Astrocyte of the hippocampus (primary cell): ENCODE results near the gene SMIM30.
A peak's percentile ranks its signal among the peaks of the same experiment; 100 is the strongest.

Experiments
- DNase-seq: peaks from one replicate; pipeline ENCODE4 v3.0.0; 2011; ENCODE audit warnings: low read depth, low spot score

SMIM30 gene

GRCh38 chr7:113100121-113100603 lies 18.2 kb downstream of the SMIM30 start:
- peak; percentile 71 for DNase-seq

DNA sequence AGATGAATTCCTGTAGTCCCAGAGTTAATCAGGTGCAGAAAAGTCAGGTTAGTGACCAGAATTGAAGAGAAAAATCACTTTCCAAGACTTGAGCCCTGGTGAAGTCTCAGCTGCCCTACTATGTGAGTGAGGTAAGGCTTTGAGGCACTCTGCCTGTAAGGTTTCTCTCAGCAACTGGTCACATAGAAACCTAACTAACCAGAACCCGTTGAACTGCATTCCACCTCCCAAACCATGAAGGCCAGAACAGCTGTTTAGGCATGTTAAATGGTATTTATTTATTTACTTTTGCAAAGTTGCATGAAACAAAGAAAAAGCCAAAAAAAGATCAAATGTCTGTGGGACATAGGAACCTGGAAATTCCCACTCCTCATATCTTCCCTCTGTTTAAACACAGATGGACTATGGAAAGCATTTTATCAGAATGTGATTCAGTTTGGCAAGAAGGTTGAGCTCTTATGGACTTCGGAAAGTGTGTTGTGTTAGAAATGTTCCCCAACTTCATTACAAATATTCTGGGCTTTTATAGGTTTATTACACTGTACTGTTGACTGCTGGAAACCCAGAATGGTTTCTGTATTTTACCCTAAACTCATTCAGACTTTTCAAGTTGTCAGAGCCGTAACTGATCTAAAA lies 19.0 kb downstream of the SMIM30 start:
- no peak for DNase-seq

GRCh38 chr7:113094517-113095249 lies 23.7 kb downstream of the SMIM30 start:
- no peak for DNase-seq

DNA sequence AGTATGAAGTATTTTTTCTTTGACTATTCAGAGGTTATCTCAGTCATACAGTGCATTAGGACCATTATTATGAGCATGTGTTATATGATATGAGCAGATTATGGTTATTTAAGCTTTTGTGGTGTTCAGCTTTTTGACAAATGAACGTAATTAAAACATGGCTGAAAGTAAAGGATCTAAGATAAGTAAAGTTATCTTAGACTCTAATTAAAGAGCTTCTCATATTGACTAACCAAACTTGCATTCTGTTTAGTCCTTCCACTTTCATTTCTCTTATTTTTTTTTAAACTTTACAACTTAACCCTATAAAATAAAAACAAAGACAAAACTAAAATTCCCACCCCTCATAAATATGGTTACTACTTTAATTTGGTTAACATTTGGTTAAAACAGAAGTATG lies 24.8 kb downstream of the SMIM30 start:
- no peak for DNase-seq

DNA sequence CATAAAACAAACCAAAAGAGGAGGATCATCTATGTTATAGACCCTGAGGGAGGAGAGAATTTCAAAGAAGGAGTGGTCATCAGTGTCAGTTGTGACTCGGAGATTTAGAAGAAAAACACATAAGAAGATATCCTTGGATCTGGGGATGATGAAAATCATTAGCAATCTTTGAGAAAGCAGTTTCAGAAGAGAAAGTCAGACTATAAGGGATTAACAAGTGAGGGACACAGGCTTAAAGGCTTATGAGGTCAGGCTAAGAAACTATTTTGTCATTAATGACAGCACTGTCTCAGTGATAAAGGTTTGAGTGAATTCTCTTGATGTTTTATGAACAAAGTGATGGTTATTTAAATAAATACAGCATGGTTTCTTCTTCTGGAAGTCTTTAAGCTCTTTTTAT lies 25.6 kb downstream of the SMIM30 start:
- DNase-seq: no peak

GRCh38 chr7:113087071-113087998 lies 31.0 kb downstream of the SMIM30 start:
- peak; percentile 72 for DNase-seq

DNA sequence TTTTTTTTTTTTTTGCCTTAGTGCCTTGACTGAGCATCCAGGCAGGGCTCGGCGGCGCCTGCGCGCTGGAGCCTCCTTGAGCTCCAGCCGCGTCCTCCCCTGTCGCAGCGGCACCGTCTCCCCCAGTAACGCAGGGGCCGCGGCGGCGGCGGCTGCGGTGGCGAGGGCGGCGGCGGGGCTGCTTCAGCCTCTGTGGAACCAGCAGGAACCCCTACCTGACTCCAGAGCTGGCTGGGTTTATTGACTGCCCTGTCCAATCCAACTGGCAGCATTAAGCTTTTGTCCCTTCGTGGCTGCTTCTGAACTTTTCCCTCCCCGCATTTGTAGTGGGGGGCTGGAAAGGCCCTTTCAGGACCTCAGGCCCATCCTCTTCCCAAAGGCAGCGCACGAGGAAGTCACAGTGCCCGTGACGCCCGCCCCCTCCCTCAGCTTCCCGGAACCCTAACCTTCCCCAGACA lies 31.9 kb downstream of the SMIM30 start, which contains the start of gene GPR85:
Gene GPR85, minus strand, starts transcription at position 397 of the 458 bp plus-strand sequence. CDS start 2,106 bp downstream, outside the sequence.
- DNase-seq: peak; percentile 88

DNA sequence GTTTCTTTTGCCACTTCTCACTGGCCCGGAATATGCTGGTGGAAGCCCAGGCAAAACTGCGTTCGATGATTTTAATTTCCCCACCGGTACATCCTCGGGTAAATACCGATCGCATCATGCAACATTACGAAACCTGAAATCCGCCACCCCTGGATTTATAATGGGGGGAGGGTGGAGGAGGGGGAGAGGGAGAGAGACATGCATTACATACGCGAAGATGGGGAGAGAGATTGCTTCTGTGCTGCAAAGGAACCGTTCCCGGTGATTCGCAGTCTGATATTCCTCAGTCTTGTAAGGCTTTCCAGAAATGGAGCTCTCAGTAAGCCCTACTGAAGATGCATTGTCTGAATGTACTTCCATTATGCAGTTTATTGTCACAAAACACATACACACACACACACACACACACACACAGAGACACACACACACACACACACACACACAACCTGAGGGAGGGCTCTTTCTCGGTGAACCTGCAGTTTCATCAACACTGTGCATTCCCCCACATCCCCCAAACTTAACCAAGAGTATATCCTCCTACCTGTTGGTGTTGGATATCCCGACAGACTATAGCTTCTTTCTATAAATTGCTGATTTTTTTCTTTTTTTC lies 32.5 kb downstream of the SMIM30 start:
- peak; percentile 50 for DNase-seq

GRCh38 chr7:113084496-113085172 lies 33.7 kb downstream of the SMIM30 start:
- DNase-seq: no peak

DNA sequence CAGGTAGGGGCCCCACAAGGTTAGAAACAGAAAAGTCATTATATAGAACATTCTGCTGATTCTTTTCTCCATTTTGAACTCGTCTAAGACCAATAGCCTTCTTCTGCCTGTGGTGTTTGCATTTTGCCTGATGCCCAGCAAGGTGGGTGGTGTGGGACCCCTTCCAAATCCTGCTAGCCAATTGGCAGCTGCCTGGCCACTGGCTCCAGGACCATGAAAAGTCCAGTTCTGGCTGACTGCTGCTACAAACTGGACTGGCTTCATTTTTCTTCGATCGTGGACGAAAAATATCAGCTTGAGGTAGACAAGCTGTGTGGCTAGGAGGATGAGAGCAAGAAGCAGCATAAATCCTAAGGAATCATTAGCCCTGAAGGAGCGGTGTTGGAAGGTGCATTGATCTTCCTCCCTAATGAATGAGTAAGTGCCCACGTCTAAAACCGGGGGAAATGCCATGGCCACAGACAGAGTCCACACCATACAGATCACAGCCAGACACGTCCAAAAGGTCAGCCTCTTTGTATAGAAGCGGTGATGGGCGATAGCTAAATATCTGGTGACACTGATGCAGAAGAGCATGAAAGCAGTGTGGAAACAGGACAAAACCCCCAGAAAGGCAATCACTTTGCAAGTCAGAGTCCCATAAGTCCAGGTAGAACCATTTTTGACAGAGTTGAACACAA lies 34.4 kb downstream of the SMIM30 start:
- no peak for DNase-seq

DNA sequence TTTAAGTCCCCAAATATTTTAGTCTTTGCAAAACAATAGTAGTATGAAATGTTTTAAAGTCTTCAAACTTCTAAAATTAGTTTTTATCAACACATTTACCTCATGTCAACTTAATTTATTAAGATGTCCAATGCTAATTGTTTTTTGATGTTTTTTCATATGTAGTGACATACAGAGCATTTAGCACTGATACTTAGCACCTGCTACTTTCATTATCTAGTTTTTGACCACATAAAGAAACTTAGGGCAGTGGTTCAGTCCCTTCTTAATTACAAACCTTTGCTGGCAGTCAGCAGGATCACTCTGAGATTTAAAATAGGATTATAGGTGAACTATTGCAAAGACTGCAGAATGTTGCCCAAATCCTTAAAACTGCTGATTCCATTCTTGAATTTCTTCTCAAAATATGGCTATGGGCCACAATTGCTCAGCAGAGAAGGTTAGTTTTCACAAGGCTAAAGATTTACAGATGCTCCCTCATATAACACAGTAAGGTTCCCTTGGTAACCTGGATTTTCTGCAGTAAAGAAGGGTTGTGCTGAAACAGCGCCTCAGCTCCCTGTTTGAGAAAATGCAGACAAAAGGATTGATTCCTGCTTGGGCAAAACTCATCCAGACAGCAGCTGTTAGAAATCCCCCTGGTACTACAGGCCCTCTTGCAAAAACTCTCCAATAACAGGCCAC lies 35.1 kb downstream of the SMIM30 start:
- DNase-seq: no peak

DNA sequence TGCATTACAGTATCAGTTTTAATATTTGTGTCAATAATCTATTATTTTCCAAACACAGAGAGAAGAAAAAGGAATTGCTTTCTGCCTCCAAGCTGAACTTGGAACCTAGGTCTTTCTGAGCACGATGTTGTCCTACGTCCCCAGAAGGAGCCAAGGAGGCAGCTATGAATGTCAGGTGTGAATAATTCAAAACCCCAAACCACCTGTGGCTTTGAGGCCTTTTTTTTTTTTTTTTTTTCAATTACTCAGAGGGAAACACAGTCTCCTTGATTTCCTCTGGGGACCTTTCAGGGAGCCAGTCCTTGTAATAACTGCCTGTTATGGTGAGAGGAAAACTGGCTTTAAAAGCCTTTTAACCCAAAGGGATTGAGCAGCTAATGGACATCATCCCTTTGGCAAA lies 40.0 kb downstream of the SMIM30 start:
- DNase-seq: no peak

DNA sequence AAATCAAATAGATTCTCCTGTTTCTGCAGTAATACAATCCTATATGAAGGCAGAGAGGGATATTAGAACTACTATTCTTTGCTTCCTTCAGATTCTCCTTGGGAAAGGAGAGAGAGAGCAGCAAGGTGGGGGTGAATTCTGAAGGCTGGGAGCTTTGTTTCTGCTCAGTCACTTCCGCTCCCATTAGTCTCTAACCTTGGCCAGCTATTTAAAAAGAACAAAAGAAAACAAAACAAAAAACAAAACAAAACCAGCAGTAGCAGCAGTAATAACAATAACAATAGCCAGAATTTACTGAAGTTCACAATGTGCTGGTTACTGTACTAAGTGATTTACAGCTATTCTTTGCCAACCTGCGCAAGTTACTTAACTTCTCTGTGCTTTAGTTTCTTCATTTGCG lies 41.7 kb downstream of the SMIM30 start:
- DNase-seq: no peak

DNA sequence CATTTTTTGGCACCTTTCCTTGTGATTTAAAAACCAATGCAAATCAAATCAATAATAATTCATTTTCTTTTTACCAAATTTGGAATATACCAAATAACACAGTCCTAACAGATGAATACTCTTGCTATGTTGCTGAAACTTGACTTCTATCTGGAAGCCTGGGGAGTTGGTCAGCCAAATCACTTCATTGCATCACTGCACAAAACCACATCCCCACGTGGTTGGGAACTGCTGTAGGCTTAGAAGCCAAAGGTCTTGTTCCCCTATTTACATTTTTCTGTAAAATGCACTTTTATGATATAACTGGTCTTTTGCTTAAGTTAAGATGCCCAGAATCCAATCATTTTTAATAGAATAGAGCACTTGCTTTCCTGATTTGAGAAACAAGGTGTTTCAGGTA lies 46.9 kb downstream of the SMIM30 start:
- peak; percentile 5 for DNase-seq
